ENCODE measurements around the gene CNKSR2.

- no peak for TF ChIP-seq CTCF (IDR thresholded peaks at IDR 0.05; ENCODE audit: low read length)
- no peak for TF ChIP-seq EZH2 (optimal IDR thresholded peaks at IDR 0.05; ENCODE audit: low read depth, low read length)
- no peak for TF ChIP-seq EZH2phosphoT487 (IDR thresholded peaks at IDR 0.05; ENCODE audit: low read length)
Measured at GRCh38 chrX:21438792-21439191, 64.6 kb downstream of the CNKSR2 start.
